ENCODE measurements around the gene PRKRIP1. TPM values are rescaled to one million over a fixed set of nuclear protein-coding genes. Genes with fewer than 3 reads are reported as not detected.

PRKRIP1 gene
- total and polyA plus RNA-seq, 2 experiments from 2014 or later = 25.5 to 29.1 TPM

- no peaks in the 10 kb centered on the region for H3K9me3 Mint-ChIP-seq
- H3K4me3 Mint-ChIP-seq = no peak overlapping the region
- Histone ChIP-seq H3K36me3 (ENCODE audit: insufficient read depth) (peaks cover 24% of the 10 kb centered on the region), H3K4me2 (no peak overlapping the region), H2AFZ (no peak overlapping the region), H3K4me1 (ENCODE audit: insufficient read depth) (no peaks in the 10 kb centered on the region; the same call in none of the 2 replicates), H3K4me3 (no peak overlapping the region), H4K20me1 (replicated peaks; ENCODE audit: insufficient read depth) (no peaks in the 10 kb centered on the region; the same call in none of the 2 replicates), H3K79me2 (replicated peaks; ENCODE audit: insufficient read depth) (peaks cover 23% of the 10 kb centered on the region), H3F3A (replicated peaks; ENCODE audit: low read depth) (peaks cover 32% of the 10 kb centered on the region), H3K27ac (ENCODE audit: low read depth) (no peak overlapping the region), H3K9me2 (ENCODE audit: insufficient read depth) (no peaks in the 10 kb centered on the region), H3K27me3 (ENCODE audit: insufficient read depth) (no peaks in the 10 kb centered on the region)
- H3K36me3 Mint-ChIP-seq (ENCODE audit: low read depth) = peaks cover 70% of the 10 kb centered on the region
- DNase-seq (ENCODE audit: low spot score) = no peak
- H3K27ac Mint-ChIP-seq = no peak overlapping the region
- TF ChIP-seq POLR2AphosphoS5 (IDR thresholded peaks at IDR 0.05; ENCODE audit: low read depth) (no peak), ZNF114 (CRISPR knock-in tag; IDR thresholded peaks at IDR 0.05) (no peak), REST (IDR thresholded peaks at IDR 0.05; ENCODE audit: unreplicated experiment) (no peak), JUNB (IDR thresholded peaks at IDR 0.05; ENCODE audit: unreplicated experiment) (no peak), CTCF (conservative IDR thresholded peaks at IDR 0.05; ENCODE audit: low read depth in 2 of 2) (no peak)
- no peak for ATAC-seq
- peaks cover 22% of the 10 kb centered on the region for H3K27me3 Mint-ChIP-seq (ENCODE audit: insufficient read depth, low read depth, poor library complexity)
- H3K4me1 Mint-ChIP-seq = peaks cover 14% of the 10 kb centered on the region
Measured at GRCh38 chr7:102400360-102400759, 4.2 kb downstream of the PRKRIP1 start.

GRCh38 chr7:102403563-102403962 is 7.4 kb downstream of the PRKRIP1 start:
- peaks cover 20% of the 10 kb centered on the region; the same call in 1 of the 2 replicates for H3F3A ChIP-seq (replicated peaks; ENCODE audit: low read depth)
- H3K9me2 ChIP-seq (ENCODE audit: insufficient read depth) = no peaks in the 10 kb centered on the region
- no peak overlapping the region for H2AFZ ChIP-seq
- peaks cover 8% of the 10 kb centered on the region for H3K27me3 Mint-ChIP-seq (ENCODE audit: insufficient read depth, low read depth, poor library complexity)
- H3K27ac Mint-ChIP-seq = no peak overlapping the region
- H3K79me2 ChIP-seq (replicated peaks; ENCODE audit: insufficient read depth) = 0 out of 2 replicates have a peak, but pooled peaks cover 3% of the 10 kb centered on the region
- no peaks in the 10 kb centered on the region; the same call in 2 of the 3 replicates for H3K9me3 Mint-ChIP-seq
- no peak overlapping the region for H3K27ac ChIP-seq (ENCODE audit: low read depth)
- H3K4me3 ChIP-seq = no peak overlapping the region
- ATAC-seq (no peak), DNase-seq (ENCODE audit: low spot score) (no peak)
- no peaks in the 10 kb centered on the region for H3K27me3 ChIP-seq (ENCODE audit: insufficient read depth)
- H3K36me3 ChIP-seq (ENCODE audit: insufficient read depth) = peaks cover 43% of the 10 kb centered on the region
- peaks cover 3% of the 10 kb centered on the region; the same call in 1 of the 3 replicates for H3K4me1 Mint-ChIP-seq
- no peaks in the 10 kb centered on the region for H3K4me1 ChIP-seq (ENCODE audit: insufficient read depth)
- H3K4me3 Mint-ChIP-seq = no peak overlapping the region
- H3K4me2 ChIP-seq = no peak overlapping the region
- peaks cover 86% of the 10 kb centered on the region for H3K36me3 Mint-ChIP-seq (ENCODE audit: low read depth)
- H4K20me1 ChIP-seq (replicated peaks; ENCODE audit: insufficient read depth) = peaks cover 7% of the 10 kb centered on the region
- TF ChIP-seq NANOG (IDR thresholded peaks at IDR 0.05; ENCODE audit: borderline replicate concordance) (no peak), REST (IDR thresholded peaks at IDR 0.05; ENCODE audit: unreplicated experiment) (no peak)

Measured in GM23338 (cell line).